HEK293 (cell line): Measurements from ENCODE around the gene ING1.

ENCODE experiments used
- EGR2 ChIP-seq: fragments of 450-650 bp; formaldehyde crosslinking; IDR thresholded peaks from 2 replicates; pipeline ENCODE4 v1.5.1; 2016; ENCODE audit warnings: low read depth, missing biosample characterization, missing genetic modification characterization
- KLF8 ChIP-seq: fragments of 450-650 bp; formaldehyde crosslinking; IDR thresholded peaks from 2 replicates; pipeline ENCODE4 v1.5.1; 2016; ENCODE audit warnings: missing biosample characterization, missing genetic modification characterization
- REPIN1 ChIP-seq: fragments of 450-650 bp; formaldehyde crosslinking; IDR thresholded peaks from 2 replicates; pipeline ENCODE4 v1.5.1; 2017; ENCODE audit warnings: missing biosample characterization, missing genetic modification characterization, low read depth
- ZBTB26 ChIP-seq: fragments of 450-650 bp; formaldehyde crosslinking; optimal IDR thresholded peaks from 2 replicates; pipeline ENCODE3; 2016; ENCODE audit warnings: missing biosample characterization, mild to moderate bottlenecking, missing genetic modification characterization
- ZBTB44 ChIP-seq: fragments of 450-650 bp; IDR thresholded peaks from 2 replicates; pipeline ENCODE4 v1.5.1; 2018; ENCODE audit warnings: missing biosample characterization, mild to moderate bottlenecking, missing genetic modification characterization
- ZBTB7A ChIP-seq: fragments of 450-650 bp; formaldehyde crosslinking; IDR thresholded peaks from 2 replicates; pipeline ENCODE4 v1.5.1; 2016; ENCODE audit warnings: low read depth, missing biosample characterization, missing genetic modification characterization
- ZBTB8A ChIP-seq: fragments of 450-650 bp; formaldehyde crosslinking; IDR thresholded peaks from 2 replicates; pipeline ENCODE4 v1.5.1; 2016; ENCODE audit warnings: missing biosample characterization, missing genetic modification characterization
- ZFP3 ChIP-seq: fragments of 450-650 bp; formaldehyde crosslinking; IDR thresholded peaks from 2 replicates; pipeline ENCODE4 v1.5.1; 2016; ENCODE audit warnings: low read depth, missing biosample characterization, missing genetic modification characterization
- ZFP37 ChIP-seq: fragments of 450-650 bp; formaldehyde crosslinking; IDR thresholded peaks from 2 replicates; pipeline ENCODE4 v1.5.1; 2016; ENCODE audit warnings: missing biosample characterization, missing genetic modification characterization
- ZFP69B ChIP-seq: fragments of 450-650 bp; formaldehyde crosslinking; IDR thresholded peaks from 2 replicates; pipeline ENCODE4 v1.5.1; 2016; ENCODE audit warnings: missing biosample characterization, missing genetic modification characterization
- ZNF114 ChIP-seq: fragments of 450-650 bp; formaldehyde crosslinking; IDR thresholded peaks from 2 replicates; pipeline ENCODE4 v1.5.0; 2017; ENCODE audit warnings: missing biosample characterization, missing genetic modification characterization
- ZNF140 ChIP-seq: fragments of 450-650 bp; formaldehyde crosslinking; IDR thresholded peaks from 2 replicates; pipeline ENCODE4 v1.5.1; 2016; ENCODE audit warnings: missing biosample characterization, missing genetic modification characterization
- ZNF37A ChIP-seq: fragments of 450-650 bp; IDR thresholded peaks from 2 replicates; pipeline ENCODE4 v1.5.1; 2018; ENCODE audit warnings: missing biosample characterization, missing genetic modification characterization
- ZNF391 ChIP-seq: fragments of 450-650 bp; formaldehyde crosslinking; IDR thresholded peaks from 2 replicates; pipeline ENCODE4 v1.5.1; 2016; ENCODE audit warnings: low read depth, missing biosample characterization, missing genetic modification characterization, borderline replicate concordance
- ZNF416 ChIP-seq: fragments of 450-650 bp; formaldehyde crosslinking; IDR thresholded peaks from 2 replicates; pipeline ENCODE4 v1.5.1; 2016; ENCODE audit warnings: missing biosample characterization, missing genetic modification characterization
- ZNF48 ChIP-seq: fragments of 450-650 bp; formaldehyde crosslinking; IDR thresholded peaks from 2 replicates; pipeline ENCODE4 v1.5.1; 2016; ENCODE audit warnings: missing biosample characterization, missing genetic modification characterization
- ZNF488 ChIP-seq: fragments of 450-650 bp; formaldehyde crosslinking; IDR thresholded peaks from 2 replicates; pipeline ENCODE4 v1.5.1; 2016; ENCODE audit warnings: missing biosample characterization, missing genetic modification characterization
- ZNF501 ChIP-seq: fragments of 450-650 bp; formaldehyde crosslinking; IDR thresholded peaks from 2 replicates; pipeline ENCODE4 v1.5.1; 2016; ENCODE audit warnings: missing biosample characterization, missing genetic modification characterization
- ZNF510 ChIP-seq: fragments of 450-650 bp; formaldehyde crosslinking; IDR thresholded peaks from 2 replicates; pipeline ENCODE4 v1.5.1; 2018; ENCODE audit warnings: mild to moderate bottlenecking, missing genetic modification characterization, missing biosample characterization; ENCODE audit not compliant: insufficient replicate concordance
- ZNF521 ChIP-seq: fragments of 450-650 bp; formaldehyde crosslinking; IDR thresholded peaks from 2 replicates; pipeline ENCODE4 v1.5.1; 2017; ENCODE audit warnings: missing biosample characterization, mild to moderate bottlenecking, missing genetic modification characterization
- ZNF548 ChIP-seq: fragments of 450-650 bp; formaldehyde crosslinking; IDR thresholded peaks from 2 replicates; pipeline ENCODE4 v1.5.1; 2016; ENCODE audit warnings: missing biosample characterization, missing genetic modification characterization
- ZNF560 ChIP-seq: fragments of 450-650 bp; formaldehyde crosslinking; IDR thresholded peaks from 2 replicates; pipeline ENCODE4 v1.5.1; 2017; ENCODE audit warnings: missing biosample characterization, missing genetic modification characterization, borderline replicate concordance
- ZNF580 ChIP-seq: fragments of 450-650 bp; formaldehyde crosslinking; IDR thresholded peaks from 2 replicates; pipeline ENCODE4 v1.5.1; 2016; ENCODE audit warnings: missing biosample characterization, missing genetic modification characterization
- ZNF610 ChIP-seq: fragments of 450-650 bp; formaldehyde crosslinking; IDR thresholded peaks from 2 replicates; pipeline ENCODE4 v1.5.1; 2016; ENCODE audit warnings: missing biosample characterization, missing genetic modification characterization, borderline replicate concordance
- ZNF664 ChIP-seq: fragments of 450-650 bp; formaldehyde crosslinking; IDR thresholded peaks from 2 replicates; pipeline ENCODE4 v1.5.1; 2016; ENCODE audit warnings: missing biosample characterization, missing genetic modification characterization
- ZNF707 ChIP-seq: fragments of 450-650 bp; formaldehyde crosslinking; IDR thresholded peaks from 2 replicates; pipeline ENCODE4 v1.5.1; 2016; ENCODE audit warnings: missing biosample characterization, missing genetic modification characterization
- ZNF768 ChIP-seq: fragments of 450-650 bp; formaldehyde crosslinking; IDR thresholded peaks from 2 replicates; pipeline ENCODE4 v1.5.1; 2018; ENCODE audit warnings: missing biosample characterization, mild to moderate bottlenecking, missing genetic modification characterization
- ZNF792 ChIP-seq: fragments of 450-650 bp; formaldehyde crosslinking; IDR thresholded peaks from 2 replicates; pipeline ENCODE4 v1.5.1; 2016; ENCODE audit warnings: missing biosample characterization, missing genetic modification characterization
- ZNF843 ChIP-seq: fragments of 450-650 bp; formaldehyde crosslinking; IDR thresholded peaks from 2 replicates; pipeline ENCODE4 v1.5.1; 2016; ENCODE audit warnings: missing biosample characterization, missing genetic modification characterization
- ZSCAN30 ChIP-seq: fragments of 450-650 bp; IDR thresholded peaks from 2 replicates; pipeline ENCODE4 v1.5.1; 2018; ENCODE audit warnings: missing biosample characterization, mild to moderate bottlenecking, missing genetic modification characterization, moderate library complexity
- ZSCAN4 ChIP-seq: fragments of 450-650 bp; formaldehyde crosslinking; IDR thresholded peaks from 2 replicates; pipeline ENCODE4 v1.5.1; 2017; ENCODE audit warnings: missing biosample characterization, missing genetic modification characterization
- TF ChIP-seq, protein P1 (sequence below): fragments of 450-650 bp; formaldehyde crosslinking; IDR thresholded peaks from 2 replicates; pipeline ENCODE4 v1.5.1; 2016; ENCODE audit warnings: missing biosample characterization, missing genetic modification characterization

Gene ING1

DNA sequence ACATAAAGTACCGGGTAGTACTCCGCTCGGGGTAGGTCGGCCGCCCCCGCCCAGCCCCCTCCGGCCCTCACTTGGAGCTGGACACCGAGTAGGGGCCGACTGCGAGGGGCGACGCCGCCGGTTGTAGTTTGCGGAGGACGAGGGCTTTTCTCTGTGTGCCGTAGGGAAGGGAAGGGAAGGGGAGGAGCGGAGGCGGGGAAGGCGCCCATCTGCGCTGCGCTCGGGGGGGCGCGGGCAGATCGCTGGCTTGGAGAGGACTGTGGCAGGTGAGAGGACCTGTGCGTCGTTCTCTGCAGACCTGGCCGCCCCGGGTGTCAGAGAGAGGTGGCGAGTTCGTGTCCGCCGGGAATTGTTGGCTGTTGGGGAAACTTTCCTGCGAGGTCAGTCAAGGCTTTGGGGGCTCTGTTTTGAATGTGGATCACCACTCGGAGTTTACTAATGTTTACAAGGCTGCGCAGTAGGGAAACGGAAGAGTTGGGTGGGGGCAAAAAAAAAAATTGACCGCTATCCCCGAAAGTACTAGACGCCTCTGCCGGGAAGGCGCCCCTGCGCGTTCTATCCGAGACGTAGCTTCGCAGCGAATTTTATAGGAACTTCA lies 1.4 kb downstream of the ING1 start (continued):
- peak; percentile 59; the same call in 1 of the 2 replicates for TF ChIP-seq ZNF843 (tag by site-specific recombination)
- peak; percentile 50 for TF ChIP-seq ZBTB26 (tag by site-specific recombination)
- no peak for TF ChIP-seq ZNF114 (tag by site-specific recombination)
- TF ChIP-seq ZBTB7A, result peak; percentile 95
- TF ChIP-seq EGR2 (tag by site-specific recombination), result peak; percentile 74; the same call in 1 of the 2 replicates
- TF ChIP-seq ZNF792, result no peak
- no peak for TF ChIP-seq ZNF580 (tag by site-specific recombination)
- TF ChIP-seq ZNF521 (tag by site-specific recombination), result no peak
- TF ChIP-seq ZNF664 (tag by site-specific recombination), result no peak
- TF ChIP-seq ZNF560 (tag by site-specific recombination), result no peak
- TF ChIP-seq ZSCAN30, result peak; percentile 86
- TF ChIP-seq ZNF416, result no peak
- peak; percentile 86 for TF ChIP-seq ZFP37 (tag by site-specific recombination)
- TF ChIP-seq, protein P1, sequence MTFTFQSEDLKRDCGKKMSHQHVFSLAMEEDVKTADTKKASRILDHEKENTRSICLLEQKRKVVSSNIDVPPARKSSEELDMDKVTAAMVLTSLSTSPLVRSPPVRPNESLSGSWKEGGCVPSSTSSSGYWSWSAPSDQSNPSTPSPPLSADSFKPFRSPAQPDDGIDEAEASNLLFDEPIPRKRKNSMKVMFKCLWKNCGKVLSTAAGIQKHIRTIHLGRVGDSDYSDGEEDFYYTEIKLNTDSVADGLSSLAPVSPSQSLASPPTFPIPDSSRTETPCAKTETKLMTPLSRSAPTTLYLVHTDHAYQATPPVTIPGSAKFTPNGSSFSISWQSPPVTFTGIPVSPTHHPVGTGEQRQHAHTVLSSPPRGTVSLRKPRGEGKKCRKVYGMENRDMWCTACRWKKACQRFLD (tag by site-specific recombination), result no peak
- no peak for TF ChIP-seq ZNF768 (tag by site-specific recombination)
- TF ChIP-seq ZFP3 (tag by site-specific recombination), result peak; percentile 25; the same call in 1 of the 2 replicates
- TF ChIP-seq ZBTB8A (tag by site-specific recombination), result peak; percentile 68
- TF ChIP-seq ZNF140, result no peak
- peak; percentile 93; the same call in 1 of the 2 replicates for TF ChIP-seq ZNF391
- no peak for TF ChIP-seq ZNF510 (tag by site-specific recombination)
- TF ChIP-seq ZNF610 (tag by site-specific recombination), result no peak
- TF ChIP-seq ZNF548 (tag by site-specific recombination), result no peak
- peak; percentile 94 for TF ChIP-seq ZNF501
- TF ChIP-seq KLF8 (tag by site-specific recombination), result peak; percentile 35
- 0 out of 2 replicates have a peak, but pooled peaks have one; percentile 39 for TF ChIP-seq ZFP69B
- no peak for TF ChIP-seq ZNF488
- no peak for TF ChIP-seq ZNF707 (tag by site-specific recombination)
- no peak; the same call in 1 of the 2 replicates for TF ChIP-seq ZSCAN4 (tag by site-specific recombination)
- TF ChIP-seq REPIN1 (tag by site-specific recombination), result no peak
- no peak for TF ChIP-seq ZBTB44 (tag by site-specific recombination)
- TF ChIP-seq ZNF37A (tag by site-specific recombination), result 0 out of 2 replicates have a peak, but pooled peaks have one; percentile 5
- no peak for TF ChIP-seq ZNF48
